Fibroblast of villous mesenchyme (primary cell): Measurements from ENCODE around the gene TMUB2. TPM values are rescaled to one million over a fixed set of nuclear protein-coding genes. Genes with fewer than 3 reads are reported as not detected.
"Not testable (repeated sequence)": the region's sequence is repeated elsewhere in the genome, so short reads cannot be mapped to it uniquely, and the experiment has no call there.

Experiments used
- DNase-seq: peaks from one replicate; pipeline ENCODE4 v3.0.0-alpha.2; 2010; ENCODE audit warnings: low read depth
- H3K4me3 ChIP-seq: 2 replicates; pipeline ENCODE4 v1.5.1; 2011; ENCODE audit warnings: low read depth, mild to moderate bottlenecking, low read length
- CTCF ChIP-seq: IDR thresholded peaks from 2 replicates; pipeline ENCODE4 v1.5.1; 2012; ENCODE audit warnings: low read depth, mild to moderate bottlenecking, low read length; ENCODE audit not compliant: insufficient read depth
- total RNA-seq: library from RNA; depleted of rRNA; stranded (reverse); fragments of >200 nt; gene quantifications from 2 replicates; pipeline ENCODE4 v1.2.3, GENCODE V29; 2012

Gene TMUB2
- total RNA-seq: 19.0 and 28.1 TPM in 2 replicates

- peak within 1 kb of the TSS; percentile 93 for H3K4me3 ChIP-seq
- TF ChIP-seq CTCF: no peak
- DNase-seq: peak; percentile 100
Measured at GRCh38 chr17:44186307-44187130, at the start of gene TMUB2. TMUB2 (plus strand) TSS chr17:44186972; CDS start chr17:44187709, 737 bp downstream.

GRCh38 chr17:44137891-44138709 lies 48.7 kb upstream of the TMUB2 start:
- TF ChIP-seq CTCF: no peak
- peak overlapping the region; percentile 40 for H3K4me3 ChIP-seq
- DNase-seq: peak; percentile 99

DNA sequence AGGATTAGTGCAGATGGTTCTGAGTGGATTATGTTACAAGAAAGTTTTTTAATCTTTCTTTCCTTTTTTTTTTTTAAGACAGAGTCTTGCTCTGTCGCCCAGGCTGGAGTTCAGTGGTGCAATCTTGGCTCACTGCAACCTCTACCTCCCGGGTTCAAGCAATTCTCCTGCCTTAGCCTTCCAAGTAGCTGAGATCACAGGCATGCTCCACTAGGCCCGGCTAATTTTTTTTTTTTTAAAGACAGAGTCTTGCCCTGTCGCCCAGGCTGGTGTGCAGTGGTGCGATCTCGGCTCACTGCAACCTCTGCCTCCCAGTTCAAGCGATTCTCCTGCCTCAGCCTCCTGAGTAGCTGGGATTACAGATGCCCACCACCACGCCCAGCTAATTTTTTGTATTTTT lies 42.9 kb upstream of the TMUB2 start:
- H3K4me3 ChIP-seq, DNase-seq: not testable (repeated sequence)

GRCh38 chr17:44144966-44145739 lies 41.6 kb upstream of the TMUB2 start:
- DNase-seq: peak; percentile 75

DNA sequence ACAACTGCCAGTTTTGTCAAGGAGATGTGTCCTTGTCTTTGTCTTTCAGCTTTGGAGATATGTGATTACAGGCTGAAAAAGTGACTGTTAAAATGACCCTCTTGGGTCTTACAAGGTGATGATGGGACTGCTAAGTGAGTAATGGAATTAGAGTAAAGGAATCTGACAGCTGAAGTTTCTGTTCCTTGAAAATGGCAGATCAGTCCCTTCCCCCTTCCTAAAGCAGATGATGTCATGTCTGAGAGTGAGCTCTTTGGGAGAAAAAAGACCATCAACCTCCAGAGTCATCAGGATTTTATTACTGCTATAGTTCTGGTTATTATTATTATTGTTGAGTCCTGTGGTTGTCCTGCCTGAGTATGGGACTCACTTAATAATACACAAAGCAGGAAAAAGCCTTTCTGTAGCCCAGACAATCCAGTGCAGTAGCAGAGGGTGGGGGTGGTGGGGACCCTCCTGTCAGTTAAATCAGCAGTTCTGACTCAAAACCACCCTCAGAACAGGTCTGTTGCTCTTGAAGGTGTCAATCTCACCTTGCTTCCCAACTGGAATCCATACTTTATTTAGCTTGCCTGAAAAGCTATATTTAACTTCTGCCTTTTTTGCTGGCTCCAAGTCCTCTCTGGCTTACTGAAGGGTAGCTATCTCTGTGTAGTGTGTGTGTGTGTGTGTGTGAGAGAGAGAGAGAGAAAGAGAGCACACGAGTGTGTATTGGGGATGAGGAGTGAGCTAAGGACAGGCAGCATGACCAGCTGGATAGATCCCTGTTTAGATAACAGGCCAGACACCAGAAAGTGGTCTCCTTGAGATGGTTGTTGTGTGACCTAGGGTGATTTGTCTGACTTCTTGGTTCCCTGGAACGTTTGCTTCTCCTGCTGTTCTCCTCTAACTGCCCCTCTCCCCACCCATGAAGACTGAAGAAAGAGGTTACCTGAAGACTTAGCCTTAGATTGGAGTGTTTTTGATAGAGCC lies 40.1 kb upstream of the TMUB2 start:
- no peak for DNase-seq
- no peak overlapping the region for H3K4me3 ChIP-seq
- no peak for TF ChIP-seq CTCF

More at GRCh38 chr17:44144966-44145739, 41.6 kb upstream of the TMUB2 start:
- H3K4me3 ChIP-seq: no peak overlapping the region
- TF ChIP-seq CTCF: no peak

- no peak for DNase-seq
- TF ChIP-seq CTCF: no peak
- no peak overlapping the region for H3K4me3 ChIP-seq
Measured at GRCh38 chr17:44147812-44148211, 39.0 kb upstream of the TMUB2 start.

- DNase-seq, H3K4me3 ChIP-seq: not testable (repeated sequence)
Measured at GRCh38 chr17:44149066-44149465, 37.7 kb upstream of the TMUB2 start.
